ENCODE data around the gene DNAH11.
"Not testable (repeated sequence)": the region's sequence is repeated elsewhere in the genome, so short reads cannot be mapped to it uniquely, and the experiment has no call there.

The DNAH11 gene

DNA sequence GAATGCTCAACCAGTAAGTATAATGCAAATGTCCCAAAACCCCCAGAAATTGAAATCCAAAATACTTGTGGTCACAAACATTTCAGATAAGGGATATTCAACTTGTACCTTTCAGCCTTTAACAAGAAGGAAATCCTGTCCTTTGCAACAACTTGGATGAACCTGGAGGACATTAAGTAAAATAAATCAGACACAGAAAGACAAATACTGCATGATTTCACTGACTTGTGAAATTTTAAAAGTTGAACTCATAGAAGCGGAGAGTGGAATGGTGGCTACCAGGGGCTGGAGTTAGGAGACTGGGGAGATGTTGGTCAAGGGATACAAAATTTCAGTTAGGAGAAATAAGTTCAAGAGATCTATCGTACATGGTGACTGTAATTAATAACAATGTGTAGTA lies 187.6 kb downstream of the DNAH11 start:
- no peak for DNase-seq

DNA sequence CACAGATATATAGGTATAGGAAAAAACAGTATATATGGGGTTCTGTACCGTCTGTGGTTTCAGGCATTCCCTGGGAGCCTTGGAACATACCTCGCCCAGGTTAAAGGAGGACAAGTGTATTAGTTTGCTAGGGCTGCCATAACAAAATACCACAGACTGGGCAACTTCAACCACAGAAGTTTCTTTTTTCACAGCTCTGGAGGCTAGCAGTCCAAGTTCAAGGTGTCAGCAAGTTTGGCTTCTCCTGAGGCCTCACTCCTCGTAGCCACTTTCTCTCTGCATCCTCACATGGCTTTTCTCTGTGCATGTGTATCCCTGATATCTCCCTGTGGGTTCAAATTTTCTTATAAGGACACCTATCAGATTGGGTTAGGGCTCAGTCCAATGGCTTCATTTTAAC lies 189.1 kb downstream of the DNAH11 start:
- DNase-seq, result no peak

DNA sequence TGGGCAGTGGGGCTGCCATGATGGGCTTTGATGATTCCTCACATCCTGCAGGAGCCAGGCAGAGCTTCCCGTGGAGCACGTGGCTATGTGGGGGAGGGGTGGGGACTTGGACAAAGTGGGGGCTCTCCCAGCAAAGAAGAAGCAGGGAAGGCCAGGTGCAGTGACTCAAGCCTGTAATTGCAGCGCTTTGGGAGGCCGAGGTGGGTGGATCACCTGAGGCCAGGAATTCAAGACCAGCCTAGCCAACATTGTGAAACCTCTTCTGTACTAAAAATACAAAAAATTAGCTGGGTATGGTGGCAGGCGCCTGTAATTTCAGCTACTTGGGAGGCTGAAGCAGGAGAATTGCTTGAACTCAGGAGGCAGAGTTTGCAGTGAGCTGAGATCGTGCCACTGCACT lies 190.1 kb downstream of the DNAH11 start:
- DNase-seq, result not testable (repeated sequence)

DNA sequence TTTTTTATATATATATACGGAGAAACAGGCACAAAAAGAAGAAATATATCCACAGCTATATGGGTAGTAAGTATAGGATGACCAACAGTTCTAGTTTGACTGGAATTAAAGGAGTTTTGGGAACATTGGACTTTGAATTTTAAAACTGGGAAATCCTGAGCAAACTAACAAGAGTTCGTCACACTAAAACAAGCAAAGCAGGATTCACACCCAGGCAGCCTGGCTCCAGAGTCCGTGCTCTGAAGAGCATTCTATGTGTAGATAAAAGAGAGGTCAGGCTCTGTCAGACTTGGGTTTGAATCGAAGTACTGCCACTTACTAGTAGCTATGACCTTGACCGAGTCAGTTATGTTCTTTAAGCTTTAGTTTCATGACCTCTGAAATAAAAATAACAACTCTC lies 191.0 kb downstream of the DNAH11 start:
- no peak for DNase-seq

DNA sequence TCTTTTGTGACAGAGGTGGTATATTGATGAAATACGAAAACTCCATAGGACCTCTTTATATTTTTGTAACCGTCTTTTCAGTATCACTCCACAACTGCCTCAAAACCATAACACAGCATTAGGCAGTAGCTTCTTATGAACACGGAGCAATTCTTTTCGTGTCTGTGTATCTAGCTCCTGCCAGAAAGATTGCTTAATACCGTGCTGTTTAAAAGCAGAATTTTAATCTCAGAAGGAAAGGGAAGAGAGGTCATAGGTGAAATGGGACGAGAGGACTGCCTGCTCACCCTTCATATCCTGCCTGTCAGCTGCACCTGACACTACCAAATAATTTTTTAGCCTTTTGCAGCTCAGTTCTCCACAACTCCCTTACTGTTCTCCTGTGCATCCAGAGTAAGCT lies 200.7 kb downstream of the DNAH11 start:
- no peak for DNase-seq

DNA sequence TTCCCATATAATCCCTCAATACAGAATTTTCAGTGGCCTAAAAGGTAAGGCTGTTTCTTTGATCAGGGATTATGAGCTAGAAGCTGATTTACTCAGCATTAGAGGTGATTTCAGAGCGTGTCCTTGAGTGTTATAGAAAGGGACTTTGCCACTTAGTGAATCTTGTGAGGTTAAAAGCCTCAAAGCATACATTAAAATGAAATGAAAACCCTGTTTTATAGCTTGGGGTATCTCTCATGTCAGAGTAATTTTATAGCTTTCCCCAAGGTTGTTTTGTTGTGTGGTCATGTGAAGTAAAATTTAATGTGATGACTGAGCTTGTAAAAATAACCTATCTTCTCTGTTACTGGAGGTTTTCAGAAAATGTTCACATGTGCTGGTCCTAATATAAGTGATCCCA lies 204.1 kb downstream of the DNAH11 start:
- no peak for DNase-seq

DNA sequence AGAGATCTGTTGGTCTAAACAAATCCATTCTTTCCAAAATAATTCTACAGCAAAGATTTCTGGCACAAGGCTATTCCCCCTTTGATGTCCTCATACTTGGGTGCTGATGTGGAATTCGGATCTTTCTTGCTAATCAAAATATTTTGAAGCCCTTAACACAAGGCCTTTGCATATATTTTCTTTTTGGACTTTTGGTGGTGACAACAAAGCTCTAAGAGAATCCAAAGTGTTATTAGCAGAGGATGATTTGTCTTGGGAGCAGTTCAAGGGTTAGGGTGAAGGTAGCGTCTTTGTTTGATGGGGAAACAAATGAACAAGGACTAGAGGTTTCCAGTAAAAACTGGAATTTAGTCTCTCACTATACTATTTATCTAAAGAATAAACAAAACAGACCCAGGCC lies 205.0 kb downstream of the DNAH11 start:
- no peak for DNase-seq

DNA sequence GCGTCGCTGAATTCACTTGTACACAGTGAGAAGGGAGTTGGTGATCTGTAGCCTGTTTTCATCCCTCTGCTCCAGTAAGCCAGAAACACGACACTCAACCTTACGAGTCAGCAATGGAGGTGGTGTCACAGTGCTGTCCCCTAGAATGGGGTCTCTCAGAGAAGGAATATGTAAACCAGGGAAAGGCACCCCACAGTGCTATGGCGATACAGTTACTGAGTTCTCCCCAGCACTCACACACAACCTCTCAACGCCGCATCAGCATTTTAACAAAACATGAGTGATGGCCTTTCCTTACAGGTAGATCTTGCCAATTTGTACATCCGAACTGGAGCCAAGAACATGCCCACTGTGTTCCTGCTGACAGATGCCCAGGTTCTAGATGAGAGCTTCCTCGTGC lies 206.5 kb downstream of the DNAH11 start:
- DNase-seq, result no peak

DNA sequence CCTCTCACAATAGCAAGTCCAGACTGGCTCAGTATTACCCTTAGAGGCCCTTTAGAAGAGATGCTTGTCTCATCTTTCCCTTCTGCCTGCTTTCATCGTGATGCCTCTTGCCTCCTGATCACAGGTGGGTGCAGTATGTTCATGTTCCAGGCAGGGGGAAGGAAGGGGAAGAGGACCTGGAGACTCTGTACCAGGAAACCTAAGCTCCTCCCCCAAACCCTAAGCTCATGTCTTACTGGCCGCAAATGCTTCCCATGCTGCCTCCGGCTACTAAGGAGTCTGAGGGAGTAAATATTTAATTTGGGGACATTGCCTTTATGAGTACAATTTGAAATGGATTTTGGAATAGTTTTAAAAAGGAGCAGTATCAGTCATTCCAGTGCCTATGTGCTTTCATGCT lies 210.2 kb downstream of the DNAH11 start:
- no peak for DNase-seq

DNA sequence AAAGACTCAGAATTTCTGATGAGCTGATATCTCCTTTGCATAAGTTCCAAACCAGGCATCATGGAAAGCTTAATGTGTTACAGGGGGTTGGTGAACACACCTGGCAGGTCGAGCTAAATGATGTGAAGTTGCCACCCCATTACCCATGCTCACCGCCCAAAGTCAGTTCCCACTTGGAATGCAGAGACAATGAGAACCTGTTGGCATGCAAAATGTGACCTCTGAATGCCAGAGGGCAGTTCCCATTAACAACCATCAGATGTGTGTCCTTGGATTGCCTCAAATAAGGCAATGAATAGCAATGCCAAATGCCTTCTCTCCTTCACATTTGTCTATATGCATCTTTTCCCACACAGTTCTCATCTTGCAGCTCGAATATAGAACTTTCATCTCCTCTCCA lies 212.1 kb downstream of the DNAH11 start:
- no peak for DNase-seq

DNA sequence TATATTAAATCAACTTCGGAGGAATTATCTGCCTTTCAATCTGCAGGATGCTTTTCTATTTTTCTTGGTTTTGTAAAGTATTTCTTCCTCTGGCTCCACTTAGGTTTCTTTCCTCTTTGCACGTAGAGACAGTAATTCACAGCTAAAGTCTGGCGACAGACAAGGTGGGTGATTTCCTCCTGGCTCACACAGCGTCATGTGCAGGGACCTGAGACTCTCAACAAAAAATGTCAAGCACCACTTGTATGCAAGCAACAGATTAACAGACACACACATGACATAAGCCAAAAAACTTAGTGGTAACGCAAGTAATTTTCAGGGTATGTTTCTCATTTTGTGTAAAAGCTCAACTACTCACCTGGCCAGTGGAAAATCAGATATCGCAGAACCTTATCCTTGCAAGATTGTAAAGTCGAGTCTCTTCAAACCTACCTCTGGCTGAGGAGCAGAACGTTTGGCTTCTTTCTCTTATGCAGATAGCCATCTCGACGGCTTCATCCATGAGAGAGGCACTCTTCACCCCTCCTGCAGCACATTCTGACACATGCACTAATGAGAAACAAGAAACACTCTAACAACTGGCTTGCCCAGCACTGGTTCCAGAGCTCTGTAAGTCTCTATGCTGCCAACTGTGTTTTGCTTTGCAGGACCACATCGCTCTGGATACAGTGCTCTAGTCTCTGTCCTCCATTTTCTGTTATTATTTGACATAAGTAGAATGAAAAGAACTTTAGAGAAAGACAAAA lies 214.9 kb downstream of the DNAH11 start:
- no peak for DNase-seq

DNA sequence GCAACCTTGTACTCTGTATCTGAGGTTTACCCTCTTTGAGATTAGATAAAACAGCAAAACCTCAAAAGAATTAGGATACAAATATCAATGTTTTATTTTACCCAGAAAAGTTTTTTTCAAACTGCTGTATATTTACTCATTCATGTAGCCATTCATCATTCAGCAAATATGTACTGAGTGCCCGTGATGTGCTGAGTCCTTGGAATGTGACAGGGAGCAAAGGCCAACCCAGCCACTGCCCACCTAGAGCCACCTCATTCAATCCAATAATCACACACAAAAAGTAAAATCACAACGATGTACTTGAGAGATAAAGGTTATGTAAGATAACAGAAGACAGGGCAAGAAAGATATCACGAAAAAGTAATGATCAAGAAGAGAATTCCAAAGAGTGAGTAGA lies 215.4 kb downstream of the DNAH11 start:
- DNase-seq, result no peak

DNA sequence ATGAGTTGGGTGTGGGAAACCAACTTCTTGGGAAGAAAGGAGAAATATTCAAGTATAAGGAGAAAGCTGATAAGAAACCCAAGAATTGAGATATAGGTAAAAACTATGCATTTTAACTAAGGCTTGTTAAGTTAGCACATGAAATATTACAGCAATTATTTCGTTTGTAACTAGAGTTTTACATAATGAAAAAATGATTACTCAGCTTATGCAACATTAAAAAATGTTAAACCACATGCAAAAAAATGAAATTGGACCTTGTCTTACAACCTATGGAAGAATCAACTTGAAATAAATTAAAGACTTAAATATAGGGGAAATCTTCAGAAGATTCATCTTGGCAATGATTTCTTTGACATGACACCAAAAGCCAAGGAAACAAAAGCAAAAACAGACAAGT lies 219.6 kb downstream of the DNAH11 start:
- no peak for DNase-seq

DNA sequence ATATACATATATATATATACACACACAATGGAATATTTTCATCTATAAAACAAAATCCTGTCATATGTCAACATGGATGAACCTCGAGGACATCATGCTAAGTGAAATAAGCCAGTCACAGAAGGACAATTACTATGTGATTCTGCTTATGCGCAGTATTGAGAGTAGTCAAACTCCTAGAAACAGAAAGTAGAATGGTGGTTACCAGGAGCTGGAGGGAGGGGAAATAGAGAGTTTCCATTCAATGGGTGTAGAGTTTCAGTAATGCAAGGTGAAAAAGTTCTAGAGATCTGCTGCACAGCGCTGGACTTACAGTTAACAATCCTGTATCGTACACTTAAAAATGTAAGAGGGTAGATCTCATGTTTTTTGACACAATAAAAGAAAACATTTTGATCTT lies 221.0 kb downstream of the DNAH11 start:
- DNase-seq, result no peak

DNA sequence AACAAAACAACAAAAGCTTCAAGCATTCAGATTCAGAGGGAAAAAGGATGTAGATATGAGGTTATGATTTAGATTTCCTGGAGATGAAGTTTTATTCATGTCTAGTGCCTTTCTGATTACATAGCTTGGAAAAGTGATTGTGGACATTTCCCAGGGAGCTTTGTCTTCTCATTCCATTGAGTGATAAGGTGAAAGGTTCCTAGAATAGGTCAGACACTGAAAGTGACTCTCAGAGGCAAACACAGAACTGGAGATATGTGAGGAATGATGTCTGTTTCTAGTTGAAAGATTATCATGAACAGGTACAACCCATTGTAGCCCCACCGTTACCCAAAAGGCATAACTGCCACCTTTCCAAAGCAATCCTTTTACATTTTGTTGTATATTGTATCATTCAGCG lies 223.4 kb downstream of the DNAH11 start:
- DNase-seq, result no peak

DNA sequence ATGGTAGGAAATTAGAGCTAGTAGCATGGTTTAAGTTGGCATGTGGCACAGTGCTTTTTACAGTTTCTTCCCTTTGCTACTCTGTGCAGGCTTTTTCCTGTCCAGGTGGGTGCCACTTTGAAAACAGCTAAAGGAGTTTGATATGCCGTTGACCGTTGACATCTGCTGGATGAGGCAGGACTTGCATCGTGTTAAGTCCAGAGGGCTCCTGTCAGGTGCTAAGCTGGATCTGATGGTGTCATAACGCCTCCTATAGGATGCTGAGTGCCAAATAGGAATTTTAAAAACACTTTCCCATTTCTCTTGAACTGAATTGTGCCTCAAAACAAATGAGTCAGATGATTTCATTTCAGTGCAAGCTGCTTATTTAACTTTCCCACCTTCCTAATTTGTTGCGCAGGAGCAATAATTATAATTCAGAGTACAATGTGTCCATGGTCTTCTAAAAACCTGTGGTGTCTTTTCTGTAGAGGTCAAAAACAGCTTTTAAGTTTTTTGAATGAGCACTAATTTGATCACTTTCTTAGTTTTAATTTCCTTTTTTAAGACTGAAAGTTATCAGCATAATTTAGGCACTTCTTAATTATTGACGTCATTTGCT lies 224.6 kb downstream of the DNAH11 start:
- DNase-seq, result peak; percentile 21

DNA sequence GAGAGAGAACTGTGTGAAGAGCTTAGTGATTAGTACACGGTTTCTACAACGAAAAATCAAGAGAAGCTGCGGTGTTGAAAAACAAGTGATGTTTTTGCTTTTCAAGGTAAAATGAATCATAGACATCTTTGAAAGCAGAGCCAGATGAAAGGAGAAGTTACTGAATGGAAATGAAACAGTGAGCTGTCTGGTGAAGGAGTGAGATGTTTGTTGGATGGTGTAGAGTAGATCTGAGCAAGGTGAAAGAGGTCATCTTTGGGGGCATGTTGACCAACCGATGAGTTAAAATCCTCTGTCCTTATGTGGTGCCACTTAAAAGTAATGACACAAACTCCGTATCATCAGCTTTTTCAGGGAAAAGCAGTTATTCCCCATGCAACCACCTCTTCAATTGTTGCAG lies 225.4 kb downstream of the DNAH11 start:
- DNase-seq, result no peak

DNA sequence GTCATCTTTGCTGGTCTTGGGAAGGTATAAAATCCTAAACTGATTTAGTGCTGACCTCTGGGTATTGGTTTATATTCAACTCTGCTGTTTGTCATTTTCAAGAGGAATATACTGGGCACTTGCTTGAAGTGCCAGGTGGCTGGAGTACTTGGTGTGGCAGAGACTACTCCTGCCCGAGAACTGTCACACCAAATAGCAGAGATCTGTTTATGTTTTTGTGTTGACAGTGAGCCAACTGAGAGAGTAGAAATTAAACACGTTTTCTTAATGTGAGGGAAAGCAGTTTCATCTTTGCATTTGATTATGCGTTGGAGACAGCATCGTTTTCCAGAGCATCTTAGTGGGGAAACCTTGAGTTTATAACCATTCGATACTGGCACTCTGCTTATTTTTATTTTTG lies 228.4 kb downstream of the DNAH11 start:
- DNase-seq, result no peak

DNA sequence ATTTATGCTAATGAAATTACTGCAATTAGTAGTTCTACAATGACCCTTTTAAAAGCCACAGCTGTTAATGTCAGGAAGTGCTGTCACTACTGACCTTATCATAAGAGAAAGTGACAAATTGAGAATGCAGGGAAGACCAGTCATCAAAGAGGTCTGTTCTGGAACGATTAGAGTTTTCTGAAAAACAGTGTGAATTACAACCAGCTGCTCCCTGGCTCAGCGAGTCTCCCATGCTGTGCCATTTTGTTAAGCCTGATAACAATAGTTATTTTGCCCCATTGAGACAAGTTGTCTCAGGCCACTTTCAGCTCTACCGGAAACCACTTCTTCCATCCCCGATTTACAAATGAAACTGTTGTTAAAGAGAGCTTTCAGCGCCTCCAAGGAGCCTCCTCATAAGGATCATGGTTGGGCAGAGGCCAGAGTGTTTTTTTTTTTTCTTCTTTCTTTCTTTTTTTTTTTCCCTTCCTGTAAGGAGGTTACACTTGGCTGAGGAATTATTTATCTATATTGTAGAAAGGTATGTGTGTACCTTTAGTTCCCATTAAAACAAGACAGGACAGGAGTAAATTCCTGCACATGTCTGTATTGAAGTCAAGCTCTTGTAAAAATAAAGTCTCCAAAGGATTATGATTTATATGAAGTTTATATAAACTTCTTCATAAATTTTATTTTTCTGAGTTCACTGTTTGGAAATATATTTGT lies 229.2 kb downstream of the DNAH11 start:
- DNase-seq, result no peak

DNA sequence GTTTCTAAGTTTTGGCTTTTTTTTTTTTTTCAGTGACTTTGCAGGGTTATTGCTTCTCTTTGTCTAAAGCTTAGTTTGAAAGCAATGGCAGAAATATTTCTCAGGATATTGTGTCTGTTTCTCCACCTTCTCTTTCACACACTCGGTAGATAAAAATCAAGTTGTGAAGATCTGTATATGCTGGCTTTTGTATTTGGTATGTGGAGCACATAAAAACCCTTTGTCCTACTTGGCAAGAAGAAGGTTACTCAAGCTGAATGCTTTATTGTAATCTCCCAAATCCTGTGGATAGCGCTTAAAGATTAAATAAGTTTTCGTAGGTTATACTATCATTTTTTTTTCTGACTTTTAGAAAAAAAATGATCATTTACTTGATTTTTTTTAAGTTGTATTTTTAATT lies 230.5 kb downstream of the DNAH11 start:
- no peak for DNase-seq

DNA sequence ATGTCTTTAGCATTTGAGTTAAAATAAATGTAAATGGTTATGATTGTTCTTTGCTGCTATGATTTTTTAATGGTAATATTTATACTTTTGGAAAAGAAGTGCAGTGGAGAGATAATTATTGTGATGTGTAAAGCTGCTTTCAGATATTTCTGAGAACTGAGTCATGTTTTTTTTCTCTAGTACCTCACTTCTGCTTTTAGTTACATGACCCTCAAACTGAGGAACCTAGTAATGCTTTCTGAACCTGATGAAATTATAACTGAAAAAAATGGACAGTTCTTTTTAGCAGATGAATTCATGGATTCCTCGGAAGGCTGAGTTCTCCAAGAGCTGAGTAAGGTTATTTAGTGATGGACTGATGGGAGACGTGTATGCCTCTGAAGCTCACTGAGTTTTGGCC lies 235.1 kb downstream of the DNAH11 start:
- DNase-seq, result no peak

DNA sequence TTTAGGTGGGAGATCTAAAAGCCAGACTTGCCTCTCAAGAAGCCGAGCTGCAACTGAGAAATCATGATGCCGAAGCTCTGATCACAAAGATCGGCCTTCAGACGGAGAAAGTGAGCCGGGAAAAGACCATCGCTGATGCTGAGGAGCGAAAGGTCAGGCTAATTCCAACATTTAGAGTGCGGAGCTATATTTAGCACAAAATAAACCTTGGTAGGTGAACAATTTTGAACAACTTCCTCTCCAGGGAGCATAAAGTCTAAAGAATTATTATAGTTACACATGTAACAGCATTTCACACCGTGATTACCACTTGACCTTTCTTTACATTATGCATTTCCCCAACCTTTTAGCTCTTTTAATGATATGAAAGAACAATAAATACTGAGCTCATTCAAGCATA lies 236.1 kb downstream of the DNAH11 start:
- no peak for DNase-seq

DNA sequence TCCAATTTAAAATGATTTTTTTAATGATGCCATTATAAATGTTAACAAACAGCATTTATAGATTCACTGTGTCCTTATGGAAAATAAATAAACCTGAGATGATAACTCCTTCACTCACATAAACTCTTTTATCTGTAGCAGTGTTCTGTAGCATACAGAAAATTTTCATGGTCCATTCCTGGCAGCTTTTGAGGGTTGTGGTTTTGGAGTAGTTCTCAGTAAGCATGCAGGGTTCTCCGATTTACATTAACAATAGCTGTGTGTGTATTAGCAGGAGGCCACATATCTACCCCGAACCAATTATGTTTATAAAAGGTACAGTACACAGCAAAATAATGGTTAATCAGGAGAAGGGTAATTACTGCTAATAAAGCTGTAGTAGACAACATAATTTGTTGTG lies 240.2 kb downstream of the DNAH11 start:
- no peak for DNase-seq

DNA sequence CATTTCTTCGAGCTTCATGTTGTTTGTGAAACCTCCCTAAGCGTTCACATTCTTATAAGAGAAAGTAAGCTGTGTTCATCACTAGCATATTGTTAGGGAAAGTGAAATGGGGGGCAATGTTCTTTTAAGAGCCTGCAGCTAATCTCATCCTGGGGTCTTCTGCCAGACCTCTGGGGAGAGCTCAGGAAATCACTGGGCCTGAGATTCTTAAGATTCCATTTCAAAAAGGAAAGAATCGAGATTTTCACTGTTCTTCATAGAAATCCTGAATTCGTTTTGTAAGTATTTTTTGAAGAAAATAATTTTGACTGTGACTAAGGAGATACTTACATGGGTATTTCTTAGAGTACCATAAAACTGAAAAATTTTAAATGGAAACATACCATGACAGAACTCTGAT lies 242.2 kb downstream of the DNAH11 start:
- DNase-seq, result no peak

DNA sequence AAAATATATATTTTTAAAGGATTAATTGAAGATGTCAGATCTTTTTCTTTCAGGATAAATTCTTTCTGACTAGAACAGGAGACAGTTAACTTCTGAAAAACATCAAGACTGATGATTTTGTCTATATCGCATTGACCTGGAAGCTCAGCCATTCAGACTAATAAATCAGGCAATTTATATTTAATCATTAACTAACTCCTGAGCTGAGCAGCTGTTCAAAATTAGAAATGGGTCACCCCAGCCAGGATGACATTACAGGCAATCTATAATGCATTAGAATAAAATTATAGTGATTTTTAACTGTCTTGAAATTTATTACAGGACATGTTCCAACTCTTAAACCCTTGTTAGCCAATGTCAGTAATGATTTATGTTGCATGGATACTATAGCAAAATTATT lies 263.0 kb downstream of the DNAH11 start:
- no peak for DNase-seq
